CD4-positive, alpha-beta T cell (primary cell): ENCODE measurements around the gene PRKG1. TPM values are rescaled to one million over a fixed set of nuclear protein-coding genes. Genes with fewer than 3 reads are reported as not detected.

Experiments
- ATAC-seq: fragments of 200-7000 bp; cut with Tn5 transposase; one replicate; pipeline ENCODE4 v1.10.0; 2022; ENCODE audit warnings: mild to moderate bottlenecking; ENCODE audit not compliant: poor library complexity
- CTCF ChIA-PET: fragments of 350-600 bp; sonication (Branson Sonifier 250); formaldehyde crosslinking; loops from one replicate; lab custom pipeline; 2021; ENCODE audit warnings: antibody characterized with exemption, inconsistent platforms; lab: Charles Lee
- POLR2A ChIA-PET: fragments of 350-600 bp; sonication (Branson Sonifier 250); formaldehyde crosslinking; loops from one replicate; lab custom pipeline; 2021; ENCODE audit warnings: antibody characterized with exemption, inconsistent platforms; lab: Charles Lee
- DNase-seq, 14 experiments: peaks; one replicate each; pipeline ENCODE4 v3.0.0-alpha.2; 2013 to 2020; ENCODE audit warnings: mixed read lengths in 2 of 14
- H3K27ac ChIP-seq, 2 donors: one replicate each; pipeline versions ENCODE4 v1.5.1 to v1.7.0; 2013; ENCODE audit warnings: low read length in 2 of 2, low read depth in 1 of 2, mild to moderate bottlenecking in 1 of 2
- H3K27me3 ChIP-seq, 2 experiments: 1 replicate in 1 of 2; 2 replicates in 1 of 2; pipeline versions ENCODE4 v1.6.1 to v1.7.0; 2013; ENCODE audit warnings: low read length in 2 of 2, control low read depth in 1 of 2, mild to moderate bottlenecking in 1 of 2, moderate library complexity in 1 of 2; ENCODE audit not compliant: insufficient read depth in 2 of 2, control insufficient read depth in 1 of 2
- H3K36me3 ChIP-seq: one replicate; pipeline ENCODE4 v1.6.1; 2013; ENCODE audit warnings: low read length, control low read depth; ENCODE audit not compliant: insufficient read depth
- H3K4me1 ChIP-seq: one replicate; pipeline ENCODE4 v1.6.1; 2013; ENCODE audit warnings: low read length, control low read depth; ENCODE audit not compliant: insufficient read depth
- H3K4me3 ChIP-seq: one replicate; pipeline ENCODE4 v1.5.1; 2013; ENCODE audit warnings: mild to moderate bottlenecking, low read length, moderate library complexity
- H3K9me3 ChIP-seq, 2 experiments: 1 replicate in 1 of 2; 2 replicates in 1 of 2; pipeline versions ENCODE4 v1.6.1 to v1.7.0; 2013; ENCODE audit warnings: low read length in 2 of 2, mild to moderate bottlenecking in 2 of 2, control low read depth in 1 of 2, moderate library complexity in 1 of 2; ENCODE audit not compliant: control insufficient read depth in 1 of 2, insufficient read depth in 1 of 2
- H3K27ac Mint-ChIP-seq: one replicate; pipeline ENCODE4 v1.8.0; 2020; ENCODE audit warnings: mixed read lengths
- H3K27me3 Mint-ChIP-seq: one replicate; pipeline ENCODE4 v1.8.0; 2021; ENCODE audit warnings: mixed read lengths
- H3K36me3 Mint-ChIP-seq: one replicate; pipeline ENCODE4 v1.8.0; 2021; ENCODE audit warnings: low read depth, mixed read lengths
- H3K4me1 Mint-ChIP-seq: one replicate; pipeline ENCODE4 v1.8.0; 2021; ENCODE audit warnings: low read depth, mixed read lengths
- H3K4me3 Mint-ChIP-seq: one replicate; pipeline ENCODE4 v1.8.0; 2020; ENCODE audit warnings: mild to moderate bottlenecking, mixed read lengths
- H3K9me3 Mint-ChIP-seq: one replicate; pipeline ENCODE4 v1.8.0; 2020; ENCODE audit warnings: mixed read lengths
- CTCF ChIP-seq: fragments of 200-600 bp; IDR thresholded peaks from one replicate; pipeline ENCODE4 v1.8.0; 2022; ENCODE audit warnings: antibody characterized with exemption, mild to moderate bottlenecking
- intact Hi-C, 2 experiments: fragments of 100-400 bp; cut with DNase I in 1 of 2; cut with micrococcal nuclease in 1 of 2; formaldehyde crosslinking; loops; one replicate each; pipeline versions ENCODE4 v1.15.1 to v1.9.0; 2023 to 2025; cut with DNase I, micrococcal nuclease
- total RNA-seq, 174 experiments: library from RNA in 2 of 174; stranded (reverse) in 2 of 174; gene quantifications; one replicate each; pipeline ENCODE4 v1.2.3 and lab custom pipeline; 2021 to 2026

Gene PRKG1
- total RNA-seq, 2 experiments from 2014 or later, result 0.31 TPM; not detected in 1

GRCh38 chr10:51188008-51188407 lies 113.7 kb downstream of the PRKG1 start:
- no peak overlapping the region for H3K4me3 ChIP-seq
- H3K4me1 ChIP-seq, result no peaks in the 10 kb centered on the region
- POLR2A ChIA-PET, result no interaction called here
- no peaks in the 10 kb centered on the region for H3K27me3 Mint-ChIP-seq
- H3K4me1 Mint-ChIP-seq, result no peaks in the 10 kb centered on the region
- H3K27ac ChIP-seq, result no peak overlapping the region
- CTCF ChIA-PET, result no interaction called here
- H3K27me3 ChIP-seq, result no peaks in the 10 kb centered on the region
- intact Hi-C loops, result no loop called here
- H3K4me3 Mint-ChIP-seq, result no peak overlapping the region
- no peak overlapping the region for H3K27ac Mint-ChIP-seq
- no peak for DNase-seq
- no peaks in the 10 kb centered on the region for H3K36me3 ChIP-seq
- H3K9me3 ChIP-seq, result no peaks in the 10 kb centered on the region
- TF ChIP-seq CTCF, result no peak
- no peaks in the 10 kb centered on the region for H3K36me3 Mint-ChIP-seq
- no peaks in the 10 kb centered on the region for H3K9me3 Mint-ChIP-seq
- no peak for ATAC-seq

- Mint-ChIP-seq H3K4me1 (no peaks in the 10 kb centered on the region), H3K27me3 (no peaks in the 10 kb centered on the region), H3K27ac (no peak overlapping the region), H3K36me3 (no peaks in the 10 kb centered on the region), H3K9me3 (no peaks in the 10 kb centered on the region), H3K4me3 (no peak overlapping the region)
- ATAC-seq (no peak), DNase-seq (no peak)
- ChIA-PET CTCF (no interaction called here), POLR2A (no interaction called here)
- Histone ChIP-seq H3K27me3 (no peaks in the 10 kb centered on the region), H3K4me3 (no peak overlapping the region), H3K36me3 (no peaks in the 10 kb centered on the region), H3K27ac (no peak overlapping the region), H3K9me3 (no peaks in the 10 kb centered on the region), H3K4me1 (no peaks in the 10 kb centered on the region)
- intact Hi-C loops, result no loop called here
- TF ChIP-seq CTCF, result no peak
Observed at GRCh38 chr10:51188866-51189265, 114.6 kb downstream of the PRKG1 start.

- DNase-seq (no peak), ATAC-seq (no peak)
- H3K9me3 ChIP-seq, result no peaks in the 10 kb centered on the region
- H3K27me3 ChIP-seq, result no peaks in the 10 kb centered on the region
- CTCF ChIA-PET, result no interaction called here
- H3K36me3 Mint-ChIP-seq, result no peaks in the 10 kb centered on the region
- peaks cover 2% of the 10 kb centered on the region for H3K9me3 Mint-ChIP-seq
- no peak overlapping the region for H3K4me3 Mint-ChIP-seq
- no peaks in the 10 kb centered on the region for H3K36me3 ChIP-seq
- intact Hi-C loops, result no loop called here
- no peak overlapping the region for H3K4me3 ChIP-seq
- no peaks in the 10 kb centered on the region for H3K4me1 ChIP-seq
- H3K27ac Mint-ChIP-seq, result no peak overlapping the region
- no peak for TF ChIP-seq CTCF
- H3K4me1 Mint-ChIP-seq, result no peaks in the 10 kb centered on the region
- H3K27me3 Mint-ChIP-seq, result no peaks in the 10 kb centered on the region
- H3K27ac ChIP-seq, result no peak overlapping the region
- POLR2A ChIA-PET, result no interaction called here
Observed at GRCh38 chr10:51196508-51197175, 122.4 kb downstream of the PRKG1 start.
